WTC11 (cell line): ENCODE data around the gene CLEC16A. TPM values are rescaled to one million over a fixed set of nuclear protein-coding genes. Genes with fewer than 3 reads are reported as not detected.

ENCODE experiments used
- ATAC-seq: fragments of 200-7000 bp; cut with Tn5 transposase; 2 replicates; pipeline ENCODE4 v1.10.0; 2021; ENCODE audit warnings: mild to moderate bottlenecking, moderate library complexity
- CTCF ChIA-PET: fragments of 300-600 bp; sonication (Branson Sonifier 250); formaldehyde crosslinking; loops from one replicate; lab custom pipeline; 2021; ENCODE audit warnings: antibody characterized with exemption; lab: Charles Lee
- POLR2A ChIA-PET: fragments of 350-600 bp; sonication (Branson Sonifier 250); formaldehyde crosslinking; loops from one replicate; lab custom pipeline; 2021; ENCODE audit warnings: antibody characterized with exemption; lab: Charles Lee
- DNase-seq: peaks from one replicate; pipeline ENCODE4 v3.0.0; 2021; ENCODE audit warnings: low spot score
- H3K27ac Mint-ChIP-seq: 2 replicates; pipeline ENCODE4 v1.8.0; 2021; ENCODE audit warnings: mixed read lengths
- H3K27me3 Mint-ChIP-seq: 2 replicates; pipeline ENCODE4 v1.8.0; 2021; ENCODE audit warnings: low read depth, mild to moderate bottlenecking, moderate library complexity, mixed read lengths
- H3K36me3 Mint-ChIP-seq: 2 replicates; pipeline ENCODE4 v1.8.0; 2021; ENCODE audit warnings: mixed read lengths
- H3K4me1 Mint-ChIP-seq: 2 replicates; pipeline ENCODE4 v1.8.0; 2022; ENCODE audit warnings: mixed read lengths
- H3K4me3 Mint-ChIP-seq: 2 replicates; pipeline ENCODE4 v1.8.0; 2021; ENCODE audit warnings: mild to moderate bottlenecking, moderate library complexity, mixed read lengths
- H3K9me3 Mint-ChIP-seq: 2 replicates; pipeline ENCODE4 v1.8.0; 2021; ENCODE audit warnings: mixed read lengths
- AR ChIP-seq: fragments of 250-450 bp; sonication (Bioruptor Pico); IDR thresholded peaks from 2 replicates; pipeline ENCODE4 v1.9.0; 2021; ENCODE audit warnings: mild to moderate bottlenecking
- E2F1 ChIP-seq: sonication (generic); formaldehyde crosslinking; IDR thresholded peaks from 2 replicates; pipeline ENCODE4 v1.8.0; 2022; ENCODE audit warnings: mild to moderate bottlenecking, missing genetic modification reagents
- ELF4 ChIP-seq: sonication (generic); formaldehyde crosslinking; IDR thresholded peaks from 2 replicates; pipeline ENCODE4 v1.8.1; 2022; ENCODE audit warnings: low read depth, mild to moderate bottlenecking, moderate library complexity, missing genetic modification reagents
- EMX1 ChIP-seq: fragments of 250-450 bp; sonication (Bioruptor Pico); IDR thresholded peaks from 2 replicates; pipeline ENCODE4 v1.8.0; 2021; ENCODE audit warnings: mild to moderate bottlenecking
- GTF2I ChIP-seq: fragments of 250-450 bp; sonication (Bioruptor Pico); conservative IDR thresholded peaks from 2 replicates; pipeline ENCODE4 v1.4.0; 2021; ENCODE audit warnings: mild to moderate bottlenecking
- KAT7 ChIP-seq: sonication (generic); formaldehyde crosslinking; IDR thresholded peaks from 2 replicates; pipeline ENCODE4 v1.8.1; 2023; ENCODE audit warnings: missing genetic modification reagents, mild to moderate bottlenecking, borderline replicate concordance
- MAX ChIP-seq: sonication (generic); formaldehyde crosslinking; IDR thresholded peaks from 2 replicates; pipeline ENCODE4 v1.8.0; 2022; ENCODE audit warnings: mild to moderate bottlenecking, missing genetic modification reagents
- MLX ChIP-seq: sonication (generic); formaldehyde crosslinking; IDR thresholded peaks from 2 replicates; pipeline ENCODE4 v1.8.1; 2023; ENCODE audit warnings: mild to moderate bottlenecking, missing genetic modification reagents, moderate library complexity
- OVOL2 ChIP-seq: fragments of 250-450 bp; sonication (Bioruptor Pico); IDR thresholded peaks from 2 replicates; pipeline ENCODE4 v1.9.0; 2021; ENCODE audit warnings: mild to moderate bottlenecking, borderline replicate concordance
- PRDM15 ChIP-seq: sonication (generic); formaldehyde crosslinking; IDR thresholded peaks from 2 replicates; pipeline ENCODE4 v1.8.0; 2022; ENCODE audit warnings: missing genetic modification reagents
- SP1 ChIP-seq: sonication (generic); formaldehyde crosslinking; conservative IDR thresholded peaks from 2 replicates; pipeline ENCODE4 v1.8.1; 2022; ENCODE audit warnings: missing genetic modification reagents
- TCF7 ChIP-seq: sonication (generic); formaldehyde crosslinking; IDR thresholded peaks from 2 replicates; pipeline ENCODE4 v1.8.0; 2022; ENCODE audit warnings: mild to moderate bottlenecking, low read depth, missing genetic modification reagents, moderate library complexity
- ZBTB21 ChIP-seq: sonication (generic); formaldehyde crosslinking; IDR thresholded peaks from 2 replicates; pipeline ENCODE4 v1.8.1; 2023; ENCODE audit warnings: mild to moderate bottlenecking, missing genetic modification reagents, borderline replicate concordance
- ZBTB43 ChIP-seq: sonication (generic); formaldehyde crosslinking; IDR thresholded peaks from 2 replicates; pipeline ENCODE4 v1.8.1; 2023; ENCODE audit warnings: mild to moderate bottlenecking, missing genetic modification reagents
- ZMAT4 ChIP-seq: fragments of 250-450 bp; sonication (Bioruptor Pico); IDR thresholded peaks from 2 replicates; pipeline ENCODE4 v1.9.0; 2021; ENCODE audit warnings: mild to moderate bottlenecking
- ZNF138 ChIP-seq: sonication (generic); formaldehyde crosslinking; conservative IDR thresholded peaks from 2 replicates; pipeline ENCODE4 v1.8.1; 2022; ENCODE audit warnings: mild to moderate bottlenecking, moderate library complexity, missing genetic modification reagents
- ZNF423 ChIP-seq: fragments of 250-450 bp; sonication (Bioruptor Pico); IDR thresholded peaks from 2 replicates; pipeline ENCODE4 v2.1.2; 2022; ENCODE audit warnings: mild to moderate bottlenecking, moderate library complexity
- ZNF512 ChIP-seq: sonication (generic); formaldehyde crosslinking; IDR thresholded peaks from 2 replicates; pipeline ENCODE4 v1.8.1; 2022; ENCODE audit warnings: missing genetic modification reagents, borderline replicate concordance
- ZSCAN18 ChIP-seq: fragments of 250-450 bp; sonication (Bioruptor Pico); IDR thresholded peaks from 2 replicates; pipeline ENCODE4 v2.1.2; 2022; ENCODE audit warnings: mild to moderate bottlenecking, moderate library complexity
- total RNA-seq: library from RNA; stranded (reverse); gene quantifications from 3 replicates; pipeline ENCODE4 v1.2.3, GENCODE V29; 2021

The CLEC16A gene
- total RNA-seq, 1 experiment from 2014 or later: 14.4 TPM

GRCh38 chr16:11215935-11216556 is 271.7 kb downstream of the CLEC16A start:
- H3K4me3 Mint-ChIP-seq: no peak overlapping the region
- DNase-seq: no peak
- CTCF ChIA-PET: interaction anchor here (0.9 kb wide), 1 partner anchor 156 kb away, joined by 4 read pairs; no protein-coding TSS in a partner anchor
- POLR2A ChIA-PET: no interaction called here
- TF ChIP-seq MLX (CRISPR knock-in tag): no peak
- TF ChIP-seq MAX: no peak
- no peak for TF ChIP-seq ZBTB21 (CRISPR knock-in tag)
- no peak for TF ChIP-seq ELF4 (CRISPR knock-in tag)
- TF ChIP-seq ZNF138 (CRISPR knock-in tag): no peak
- TF ChIP-seq KAT7 (CRISPR knock-in tag): no peak
- TF ChIP-seq ZMAT4 (CRISPR knock-in tag): no peak
- TF ChIP-seq ZBTB43 (CRISPR knock-in tag): no peak
- no peak for TF ChIP-seq ZSCAN18
- TF ChIP-seq SP1 (CRISPR knock-in tag): no peak
- no peak for TF ChIP-seq ZNF423 (CRISPR knock-in tag)
- no peak for TF ChIP-seq E2F1 (CRISPR knock-in tag)
- TF ChIP-seq ZNF512 (CRISPR knock-in tag): no peak
- TF ChIP-seq EMX1 (CRISPR knock-in tag): no peak
- no peak for TF ChIP-seq PRDM15 (CRISPR knock-in tag)
- no peak for TF ChIP-seq OVOL2 (CRISPR knock-in tag)
- TF ChIP-seq AR (CRISPR knock-in tag): no peak
- no peak for TF ChIP-seq TCF7 (CRISPR knock-in tag)
- TF ChIP-seq GTF2I: no peak
- TF ChIP-seq, all 79 proteins: peak for 0
- Mint-ChIP-seq H3K36me3 (peaks cover 23% of the 10 kb centered on the region), H3K27ac (no peak overlapping the region), H3K9me3 (peaks cover 34% of the 10 kb centered on the region), H3K4me1 (no peaks in the 10 kb centered on the region), H3K27me3 (peaks cover 3% of the 10 kb centered on the region)
- no peak for ATAC-seq
